IMR-90 (cell line): ENCODE data around the gene MEIS3. TPM values are rescaled to one million over a fixed set of nuclear protein-coding genes. Genes with fewer than 3 reads are reported as not detected.

Source experiments
- ATAC-seq: fragments of 200-7000 bp; cut with Tn5 transposase; 2 replicates; pipeline ENCODE4 v1.9.1; 2020; ENCODE audit warnings: low read depth, mild to moderate bottlenecking, moderate library complexity
- BruUV-seq: library from RNA; stranded (reverse); fragments of 400-500 nt; replicated peaks from 2 replicates; lab custom pipeline; 2021; lab: Mats Ljungman, UMichigan
- CTCF ChIA-PET: fragments of 300-600 bp; formaldehyde crosslinking; extraction: SDS; loops from one replicate; lab custom pipeline; 2021; ENCODE audit warnings: antibody characterized with exemption; lab: Yijun Ruan, JAX
- POLR2A ChIA-PET: fragments of 300-600 bp; sonication (Branson Sonifier 250); formaldehyde crosslinking; loops from one replicate; lab custom pipeline; 2022; ENCODE audit warnings: antibody characterized with exemption; ENCODE audit not compliant: unreplicated experiment; lab: Charles Lee
- DNase-seq: peaks from one replicate; pipeline ENCODE4 v3.0.0; 2013
- H2AFZ ChIP-seq: replicated peaks from 2 replicates; pipeline ENCODE3; 2013; ENCODE audit warnings: low read length, mild to moderate bottlenecking; ENCODE audit not compliant: poor library complexity
- H2AK5ac ChIP-seq: 2 replicates; pipeline ENCODE4 v1.6.1; 2013; ENCODE audit warnings: low read depth, low read length, inconsistent platforms
- H2AK9ac ChIP-seq: replicated peaks from 2 replicates; pipeline ENCODE3; 2013; ENCODE audit warnings: mild to moderate bottlenecking, low read depth, low read length, moderate library complexity; ENCODE audit not compliant: poor library complexity
- H2BK120ac ChIP-seq: 2 replicates; pipeline ENCODE4 v1.6.1; 2013; ENCODE audit warnings: low read depth, low read length, inconsistent platforms
- H2BK15ac ChIP-seq: 3 replicates; pipeline ENCODE4 v1.6.1; 2013; ENCODE audit warnings: low read depth, low read length, inconsistent platforms
- H2BK20ac ChIP-seq: 2 replicates; pipeline ENCODE4 v1.6.1; 2013; ENCODE audit warnings: low read depth, mild to moderate bottlenecking, inconsistent platforms, low read length, moderate library complexity
- H2BK5ac ChIP-seq: 2 replicates; pipeline ENCODE4 v1.6.1; 2013; ENCODE audit warnings: mild to moderate bottlenecking, low read depth, low read length, inconsistent platforms; ENCODE audit not compliant: poor library complexity, severe bottlenecking
- H3K14ac ChIP-seq: replicated peaks from 2 replicates; pipeline ENCODE4 v1.6.1; 2013; ENCODE audit warnings: low read depth, low read length, inconsistent platforms
- H3K18ac ChIP-seq: 2 replicates; pipeline ENCODE4 v1.6.1; 2013; ENCODE audit warnings: low read depth, low read length, control low read depth
- H3K23ac ChIP-seq: 2 replicates; pipeline ENCODE4 v1.6.1; 2013; ENCODE audit warnings: low read depth, low read length, inconsistent platforms
- H3K27ac ChIP-seq: 2 replicates; pipeline ENCODE4 v1.5.1; 2013; ENCODE audit warnings: mild to moderate bottlenecking, control low read depth, low read length; ENCODE audit not compliant: insufficient read depth
- H3K27me3 ChIP-seq: 2 replicates; pipeline ENCODE4 v1.6.1; 2013; ENCODE audit warnings: low read length; ENCODE audit not compliant: control insufficient read depth, insufficient read depth
- H3K36me3 ChIP-seq: 2 replicates; pipeline ENCODE4 v1.6.1; 2013; ENCODE audit warnings: low read length, mixed read lengths; ENCODE audit not compliant: control insufficient read depth, insufficient read depth
- H3K4ac ChIP-seq: 2 replicates; pipeline ENCODE4 v1.6.1; 2013; ENCODE audit warnings: low read depth, low read length, inconsistent platforms
- H3K4me1 ChIP-seq: 2 replicates; pipeline ENCODE4 v1.6.1; 2013; ENCODE audit warnings: low read length, mixed read lengths; ENCODE audit not compliant: control insufficient read depth, insufficient read depth
- H3K4me2 ChIP-seq: 2 replicates; pipeline ENCODE4 v1.6.1; 2013; ENCODE audit warnings: low read depth, mild to moderate bottlenecking, control low read depth, low read length, moderate library complexity
- H3K4me3 ChIP-seq: 2 replicates; pipeline ENCODE4 v1.5.1; 2013; ENCODE audit warnings: low read depth, mild to moderate bottlenecking, control low read depth, low read length, moderate library complexity; ENCODE audit not compliant: insufficient read depth
- H3K56ac ChIP-seq: 2 replicates; pipeline ENCODE4 v1.6.1; 2013; ENCODE audit warnings: low read length, inconsistent platforms; ENCODE audit not compliant: insufficient read depth; ENCODE audit errors: extremely low read depth
- H3K79me1 ChIP-seq, 2 experiments: 2 replicates each; pipeline ENCODE4 v1.6.1; 2013; ENCODE audit warnings: low read length in 2 of 2, inconsistent platforms in 1 of 2, low read depth in 1 of 2
- H3K9ac ChIP-seq: 2 replicates; pipeline ENCODE4 v1.6.1; 2013; ENCODE audit warnings: low read depth, low read length, control low read depth
- H3K9me1 ChIP-seq: 2 replicates; pipeline ENCODE4 v1.6.1; 2013; ENCODE audit warnings: low read length, inconsistent platforms; ENCODE audit not compliant: insufficient read depth
- H3K9me3 ChIP-seq: 2 replicates; pipeline ENCODE4 v1.6.1; 2013; ENCODE audit warnings: low read length; ENCODE audit not compliant: control insufficient read depth, insufficient read depth
- H4K20me1 ChIP-seq: 2 replicates; pipeline ENCODE4 v1.6.1; 2013; ENCODE audit warnings: low read length, inconsistent platforms; ENCODE audit not compliant: insufficient read depth
- H4K5ac ChIP-seq: 2 replicates; pipeline ENCODE4 v1.6.1; 2013; ENCODE audit warnings: mild to moderate bottlenecking, low read depth, low read length, control low read depth
- H4K8ac ChIP-seq, 2 experiments: 2 replicates each; pipeline ENCODE4 v1.6.1; 2013; ENCODE audit warnings: low read depth in 2 of 2, low read length in 2 of 2, control low read depth in 1 of 2, inconsistent platforms in 1 of 2
- H4K91ac ChIP-seq: 2 replicates; pipeline ENCODE4 v1.6.1; 2013; ENCODE audit warnings: low read depth, low read length, inconsistent platforms; ENCODE audit not compliant: insufficient read depth
- CEBPB ChIP-seq: IDR thresholded peaks from 2 replicates; pipeline ENCODE4 v1.6.1; 2012; ENCODE audit warnings: low read depth, low read length, improper control_type of control experiment
- CHD1 ChIP-seq: IDR thresholded peaks from 2 replicates; pipeline ENCODE4 v1.6.1; 2012; ENCODE audit warnings: low read depth, low read length, improper control_type of control experiment
- FOS ChIP-seq: fragments of 150-350 bp; IDR thresholded peaks from 2 replicates; pipeline ENCODE4 v1.6.1; 2016; ENCODE audit warnings: low read depth, low read length
- MAFK ChIP-seq: IDR thresholded peaks from 2 replicates; pipeline ENCODE4 v1.6.1; 2012; ENCODE audit warnings: low read depth, low read length, improper control_type of control experiment
- MXI1 ChIP-seq: IDR thresholded peaks from 2 replicates; pipeline ENCODE4 v1.6.1; 2012; ENCODE audit warnings: low read depth, mild to moderate bottlenecking, low read length, moderate library complexity, borderline replicate concordance
- RAD21 ChIP-seq: IDR thresholded peaks from 2 replicates; pipeline ENCODE4 v1.6.1; 2012; ENCODE audit warnings: low read length, improper control_type of control experiment
- RFX5 ChIP-seq: IDR thresholded peaks from 2 replicates; pipeline ENCODE4 v1.8.0; 2012; ENCODE audit warnings: low read depth, mild to moderate bottlenecking, low read length, moderate library complexity
- WGBS, 2 experiments: methylation state at CpG; one replicate each; pipeline versions ENCODE4 v1.1.5 to v1.1.7; 2013; ENCODE audit warnings: missing lambda C conversion rate in 2 of 2; ENCODE audit not compliant: insufficient read length in 1 of 2; ENCODE audit errors: extremely low coverage in 2 of 2; 5-methylcytosine and 5-hydroxymethylcytosine counted together
- dilution Hi-C: fragments of 300-500 bp; cut with HindIII; formaldehyde crosslinking; loops from one replicate; pipeline ENCODE4 v1.14.3; 2018; ENCODE audit warnings: low sequenced_read_pairs; ENCODE audit not compliant: unreplicated experiment
- in situ Hi-C: fragments of 300-500 bp; cut with MboI; formaldehyde crosslinking; loops from 3 replicates; pipeline ENCODE4 v1.14.3; 2019; ENCODE audit warnings: low sequenced_read_pairs, inconsistent platforms, mixed read lengths
- intact Hi-C: fragments of 100-400 bp; cut with micrococcal nuclease; formaldehyde crosslinking; loops from 2 replicates; pipeline ENCODE4 v1.10.0; 2022
- polyA plus RNA-seq, 3 experiments: library from polyadenylated mRNA; depleted of rRNA; stranded (reverse); fragments of >200 nt; gene quantifications; 2 replicates each; pipeline ENCODE4 v1.2.3, GENCODE V29; 2012; ENCODE audit warnings: low replicate concordance in 1 of 3
- total RNA-seq: library from RNA; depleted of rRNA; stranded (reverse); fragments of >200 nt; gene quantifications from 2 replicates; pipeline ENCODE4 v1.2.3, GENCODE V29; 2012
- TF ChIP-seq, protein P1 (sequence below): conservative IDR thresholded peaks from 2 replicates; pipeline ENCODE4 v1.5.1; 2012; ENCODE audit warnings: mild to moderate bottlenecking, low read depth, low read length, improper control_type of control experiment

Gene MEIS3
- total and polyA plus RNA-seq, 2 of the 4 experiments (the other 2 are of a cell fraction), result 32.4 to 33.0 TPM

DNA sequence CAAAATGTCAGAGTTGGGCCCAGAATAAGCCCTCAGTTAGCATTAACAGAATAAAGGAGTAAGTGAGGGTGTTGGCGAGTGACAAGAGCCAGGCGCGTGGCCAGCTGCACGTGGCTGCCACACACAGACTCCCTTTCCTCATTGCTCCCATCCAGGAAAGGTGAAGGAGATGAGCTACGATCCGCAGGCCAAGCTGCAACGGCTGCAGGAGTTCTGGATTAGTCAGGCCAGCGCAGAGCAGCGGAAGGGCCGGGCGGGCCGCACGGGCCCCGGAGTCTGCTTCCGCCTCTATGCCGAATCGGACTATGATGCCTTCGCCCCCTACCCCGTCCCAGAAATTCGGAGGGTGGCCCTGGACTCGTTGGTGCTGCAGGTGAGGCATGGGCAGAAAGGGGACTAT, 57.0 kb downstream of the MEIS3 start:
- Histone ChIP-seq H4K8ac (no peak overlapping the region), H3K4me1 (0 out of 2 replicates have a peak, but pooled peaks cover 2% of the 10 kb centered on the region), H3K9me1 (peaks cover 3% of the 10 kb centered on the region), H3K27ac (no peak overlapping the region), H3K36me3 (peaks cover 51% of the 10 kb centered on the region), H3K27me3 (no peaks in the 10 kb centered on the region), H3K23ac (no peak overlapping the region), H2BK20ac (no peak overlapping the region), H2AK9ac (no peak overlapping the region), H3K79me1 (peaks cover 0 to 29% of the 10 kb centered on the region in 2 experiments; a peak in 2 of 4 replicates), H4K5ac (no peak overlapping the region), H3K4me3 (no peak overlapping the region), H3K14ac (no peak overlapping the region), H3K9me3 (no peaks in the 10 kb centered on the region), H3K18ac (no peak overlapping the region), H2BK5ac (no peak overlapping the region), H4K20me1 (peaks cover 6% of the 10 kb centered on the region), H2AK5ac (no peak overlapping the region), H3K56ac (no peak overlapping the region), H2AFZ (no peak overlapping the region), H2BK15ac (no peak overlapping the region), H3K4me2 (no peak overlapping the region), H2BK120ac (no peak overlapping the region), H3K4ac (no peak overlapping the region), H3K9ac (no peak overlapping the region), H4K91ac (no peak overlapping the region)
- ChIA-PET POLR2A (no interaction called here), CTCF (interaction anchor here (0.6 kb wide), 1 partner anchor 128 kb away, joined by 4 read pairs; no protein-coding TSS in a partner anchor)
- in situ Hi-C loops (no loop called here), dilution Hi-C loops (no loop called here), intact Hi-C loops (no loop called here)
- ATAC-seq, result no peak
- no peak for DNase-seq
- TF ChIP-seq RAD21, result no peak
- TF ChIP-seq MAFK, result no peak
- TF ChIP-seq CHD1, result no peak
- TF ChIP-seq RFX5, result no peak
- TF ChIP-seq, protein P1, sequence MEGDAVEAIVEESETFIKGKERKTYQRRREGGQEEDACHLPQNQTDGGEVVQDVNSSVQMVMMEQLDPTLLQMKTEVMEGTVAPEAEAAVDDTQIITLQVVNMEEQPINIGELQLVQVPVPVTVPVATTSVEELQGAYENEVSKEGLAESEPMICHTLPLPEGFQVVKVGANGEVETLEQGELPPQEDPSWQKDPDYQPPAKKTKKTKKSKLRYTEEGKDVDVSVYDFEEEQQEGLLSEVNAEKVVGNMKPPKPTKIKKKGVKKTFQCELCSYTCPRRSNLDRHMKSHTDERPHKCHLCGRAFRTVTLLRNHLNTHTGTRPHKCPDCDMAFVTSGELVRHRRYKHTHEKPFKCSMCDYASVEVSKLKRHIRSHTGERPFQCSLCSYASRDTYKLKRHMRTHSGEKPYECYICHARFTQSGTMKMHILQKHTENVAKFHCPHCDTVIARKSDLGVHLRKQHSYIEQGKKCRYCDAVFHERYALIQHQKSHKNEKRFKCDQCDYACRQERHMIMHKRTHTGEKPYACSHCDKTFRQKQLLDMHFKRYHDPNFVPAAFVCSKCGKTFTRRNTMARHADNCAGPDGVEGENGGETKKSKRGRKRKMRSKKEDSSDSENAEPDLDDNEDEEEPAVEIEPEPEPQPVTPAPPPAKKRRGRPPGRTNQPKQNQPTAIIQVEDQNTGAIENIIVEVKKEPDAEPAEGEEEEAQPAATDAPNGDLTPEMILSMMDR, result no peak
- no peak for TF ChIP-seq MXI1
- TF ChIP-seq CEBPB, result no peak
- TF ChIP-seq FOS, result no peak
- BruUV-seq, result no TSS peak
- WGBS, 2 experiments, result 98% methylated on average over 7 of the region's 21 CpGs; no CpG with 5 or more reads in 1 of the 2 experiments
